Hepatocyte (in vitro differentiated cells): ENCODE measurements around the gene AOC1. TPM values are rescaled to one million over a fixed set of nuclear protein-coding genes. Genes with fewer than 3 reads are reported as not detected.
A peak's percentile ranks its signal among the peaks of the same experiment; 100 is the strongest.

ENCODE experiments used
- DNase-seq: peaks from one replicate; pipeline ENCODE4 v3.0.0-alpha.2; 2016; ENCODE audit warnings: low spot score
- H2AFZ ChIP-seq: fragments of 200-600 bp; sonication (generic); 2 replicates; pipeline ENCODE4 v1.6.0; 2016; ENCODE audit warnings: antibody characterized with exemption, mild to moderate bottlenecking
- H3K27ac ChIP-seq: fragments of 200-600 bp; sonication (generic); 2 replicates; pipeline ENCODE4 v1.5.1; 2016; ENCODE audit warnings: mild to moderate bottlenecking
- H3K27me3 ChIP-seq: fragments of 200-600 bp; sonication (generic); 2 replicates; pipeline ENCODE4 v1.6.1; 2016
- H3K36me3 ChIP-seq: fragments of 200-600 bp; sonication (generic); replicated peaks from 2 replicates; pipeline ENCODE4 v1.5.1; 2016; ENCODE audit warnings: low read depth; ENCODE audit not compliant: insufficient read depth
- H3K4me1 ChIP-seq: fragments of 200-600 bp; sonication (generic); 2 replicates; pipeline ENCODE4 v1.5.1; 2016; ENCODE audit warnings: mild to moderate bottlenecking, moderate library complexity; ENCODE audit not compliant: insufficient read depth
- H3K4me2 ChIP-seq: fragments of 200-600 bp; sonication (generic); 2 replicates; pipeline ENCODE4 v1.6.0; 2016
- H3K4me3 ChIP-seq: fragments of 200-600 bp; sonication (generic); 2 replicates; pipeline ENCODE4 v1.5.1; 2016; ENCODE audit warnings: mild to moderate bottlenecking
- H3K79me2 ChIP-seq: fragments of 200-600 bp; sonication (generic); 2 replicates; pipeline ENCODE4 v1.6.0; 2017; ENCODE audit warnings: mild to moderate bottlenecking
- H3K9me2 ChIP-seq: fragments of 200-600 bp; sonication (generic); replicated peaks from 2 replicates; pipeline ENCODE4 v1.6.0; 2017; ENCODE audit warnings: mild to moderate bottlenecking; ENCODE audit not compliant: insufficient read depth
- H3K9me3 ChIP-seq: fragments of 200-600 bp; sonication (generic); 2 replicates; pipeline ENCODE4 v1.5.1; 2016; ENCODE audit warnings: low read depth, mild to moderate bottlenecking
- H4K20me1 ChIP-seq: fragments of 200-600 bp; sonication (generic); 2 replicates; pipeline ENCODE4 v1.6.0; 2016; ENCODE audit warnings: mild to moderate bottlenecking; ENCODE audit not compliant: insufficient read depth, poor library complexity, severe bottlenecking
- EZH2 ChIP-seq: fragments of 200-600 bp; sonication (generic); IDR thresholded peaks from 2 replicates; pipeline ENCODE4 v1.6.1; 2016; ENCODE audit warnings: antibody characterized with exemption, mild to moderate bottlenecking, borderline replicate concordance
- EZH2phosphoT487 ChIP-seq: fragments of 200-600 bp; sonication (generic); IDR thresholded peaks from one replicate; pipeline ENCODE4 v1.6.1; 2018; ENCODE audit warnings: antibody characterized with exemption, mild to moderate bottlenecking, low read depth, moderate library complexity; ENCODE audit not compliant: unreplicated experiment, severe bottlenecking
- WGBS: methylation state at CpG from one replicate; pipeline ENCODE4 v1.1.6; 2016; ENCODE audit warnings: low lambda C conversion rate; ENCODE audit errors: missing lambda C conversion rate; 5-methylcytosine and 5-hydroxymethylcytosine counted together
- polyA plus RNA-seq: library from polyadenylated mRNA; unstranded; fragments of >200 nt; fragmentation: Nextera tagmentation; extraction: Ambion mirVana; gene quantifications from 2 replicates; pipeline ENCODE4 v1.2.1, GENCODE V29; 2016
- total RNA-seq: library from RNA; depleted of rRNA; stranded (reverse); fragments of >200 nt; gene quantifications from 2 replicates; pipeline ENCODE4 v1.2.3, GENCODE V29; 2014
- TF ChIP-seq, protein P1 (sequence below): fragments of 200-600 bp; sonication (generic); IDR thresholded peaks from 2 replicates; pipeline ENCODE4 v1.5.1; 2016; ENCODE audit warnings: antibody characterized with exemption, mild to moderate bottlenecking; ENCODE audit not compliant: poor library complexity

The AOC1 gene
- total and polyA plus RNA-seq, 2 experiments from 2014 or later = 5.9 to 9.1 TPM

DNA sequence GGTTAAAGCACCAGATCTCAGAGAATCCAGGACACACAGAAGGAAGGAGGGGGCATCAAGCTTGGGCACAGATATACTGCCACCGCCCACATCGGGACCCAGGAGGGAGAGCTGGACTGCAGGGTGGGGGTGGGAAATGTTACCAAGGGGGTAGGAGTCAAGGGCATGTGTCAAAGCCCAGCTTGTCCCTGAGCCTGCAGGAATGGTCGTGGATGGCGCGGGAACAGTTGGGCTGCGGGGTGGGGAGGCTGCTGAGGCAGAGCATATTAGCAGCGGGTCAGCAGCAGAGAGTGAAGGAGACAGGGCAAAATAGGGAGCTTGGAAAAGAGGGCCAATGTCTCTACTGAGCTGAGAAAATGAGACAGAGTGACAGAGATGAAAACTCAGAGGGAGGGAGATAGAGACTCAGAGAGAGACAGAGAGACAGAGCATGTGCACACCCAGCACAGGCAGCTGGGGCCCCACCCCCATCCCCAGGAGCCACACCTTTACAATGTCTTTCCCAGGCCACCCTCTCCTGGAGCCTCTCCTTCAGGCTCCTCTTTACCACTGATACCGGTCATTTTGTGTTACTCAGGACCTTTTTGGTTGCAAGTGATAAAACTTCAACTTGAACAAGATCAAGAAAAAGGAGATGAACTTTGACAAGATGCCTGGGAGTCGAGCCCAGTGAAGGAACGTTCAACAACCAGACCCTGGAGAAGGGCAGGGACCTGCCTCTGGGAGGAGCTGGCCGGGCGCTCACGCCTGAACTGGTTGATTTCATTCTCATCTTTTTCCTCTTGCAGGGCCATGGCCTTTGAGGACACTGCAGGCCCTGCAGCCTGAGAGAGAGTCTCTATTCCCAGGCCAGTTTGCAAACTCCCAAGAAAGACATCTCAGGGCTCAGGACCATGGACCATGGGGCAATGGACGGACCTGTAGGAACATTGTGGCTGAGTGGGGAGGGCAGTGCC is 50.0 kb downstream of the AOC1 start:
- no peak overlapping the region for H3K27ac ChIP-seq
- DNase-seq = peak; percentile 26
- H3K4me1 ChIP-seq = peaks cover 16% of the 10 kb centered on the region
- H3K27me3 ChIP-seq = peaks cover 9% of the 10 kb centered on the region
- H3K9me3 ChIP-seq = no peaks in the 10 kb centered on the region
- no peak overlapping the region for H2AFZ ChIP-seq
- H3K4me2 ChIP-seq = no peak overlapping the region
- no peak overlapping the region for H3K4me3 ChIP-seq
- TF ChIP-seq, protein P1, sequence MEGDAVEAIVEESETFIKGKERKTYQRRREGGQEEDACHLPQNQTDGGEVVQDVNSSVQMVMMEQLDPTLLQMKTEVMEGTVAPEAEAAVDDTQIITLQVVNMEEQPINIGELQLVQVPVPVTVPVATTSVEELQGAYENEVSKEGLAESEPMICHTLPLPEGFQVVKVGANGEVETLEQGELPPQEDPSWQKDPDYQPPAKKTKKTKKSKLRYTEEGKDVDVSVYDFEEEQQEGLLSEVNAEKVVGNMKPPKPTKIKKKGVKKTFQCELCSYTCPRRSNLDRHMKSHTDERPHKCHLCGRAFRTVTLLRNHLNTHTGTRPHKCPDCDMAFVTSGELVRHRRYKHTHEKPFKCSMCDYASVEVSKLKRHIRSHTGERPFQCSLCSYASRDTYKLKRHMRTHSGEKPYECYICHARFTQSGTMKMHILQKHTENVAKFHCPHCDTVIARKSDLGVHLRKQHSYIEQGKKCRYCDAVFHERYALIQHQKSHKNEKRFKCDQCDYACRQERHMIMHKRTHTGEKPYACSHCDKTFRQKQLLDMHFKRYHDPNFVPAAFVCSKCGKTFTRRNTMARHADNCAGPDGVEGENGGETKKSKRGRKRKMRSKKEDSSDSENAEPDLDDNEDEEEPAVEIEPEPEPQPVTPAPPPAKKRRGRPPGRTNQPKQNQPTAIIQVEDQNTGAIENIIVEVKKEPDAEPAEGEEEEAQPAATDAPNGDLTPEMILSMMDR = no peak
- no peaks in the 10 kb centered on the region for H3K36me3 ChIP-seq
- no peaks in the 10 kb centered on the region for H3K79me2 ChIP-seq
- WGBS = 88% methylated on average over 13 of the region's 14 CpGs
- H3K9me2 ChIP-seq = no peaks in the 10 kb centered on the region
- H4K20me1 ChIP-seq = no peaks in the 10 kb centered on the region

DNA sequence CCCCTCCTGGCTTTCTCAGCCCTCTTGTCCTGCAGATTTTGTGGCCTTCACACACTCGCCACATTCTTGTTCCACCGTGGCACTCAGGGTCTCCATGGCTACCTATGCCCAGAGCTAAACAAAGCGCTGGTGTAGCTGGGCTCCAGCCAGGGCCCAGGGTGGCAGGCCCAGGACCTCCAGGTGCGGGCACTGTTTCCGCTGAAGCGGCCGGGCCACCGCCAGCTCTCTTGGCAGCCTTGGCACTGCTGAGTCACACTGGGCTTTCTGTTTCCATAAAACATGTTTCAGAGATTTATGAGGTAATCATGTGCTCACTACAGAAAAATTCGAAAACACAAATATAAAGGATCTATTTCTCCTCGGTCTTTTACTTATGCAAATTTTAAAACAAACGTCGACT is 51.3 kb downstream of the AOC1 start:
- no peaks in the 10 kb centered on the region for H3K9me3 ChIP-seq
- H2AFZ ChIP-seq = no peak overlapping the region
- no peak overlapping the region for H3K4me3 ChIP-seq
- no peak overlapping the region for H3K27ac ChIP-seq
- TF ChIP-seq, protein P1 = no peak
- no peak for TF ChIP-seq EZH2
- no peak for TF ChIP-seq EZH2phosphoT487
- H3K4me1 ChIP-seq = peaks cover 16% of the 10 kb centered on the region
- H4K20me1 ChIP-seq = no peaks in the 10 kb centered on the region
- 79% methylated on average over 12 of the region's 12 CpGs for WGBS
- H3K27me3 ChIP-seq = no peaks in the 10 kb centered on the region
- H3K9me2 ChIP-seq = no peaks in the 10 kb centered on the region
- DNase-seq = no peak
- H3K36me3 ChIP-seq = no peaks in the 10 kb centered on the region
- H3K79me2 ChIP-seq = no peaks in the 10 kb centered on the region
- H3K4me2 ChIP-seq = no peak overlapping the region

- Histone ChIP-seq H3K36me3 (no peaks in the 10 kb centered on the region), H3K27ac (no peak overlapping the region), H3K9me3 (no peaks in the 10 kb centered on the region), H3K4me3 (no peak overlapping the region), H2AFZ (no peak overlapping the region), H3K27me3 (no peaks in the 10 kb centered on the region), H3K4me2 (no peak overlapping the region), H4K20me1 (no peaks in the 10 kb centered on the region), H3K4me1 (peaks cover 16% of the 10 kb centered on the region), H3K9me2 (no peaks in the 10 kb centered on the region), H3K79me2 (no peaks in the 10 kb centered on the region)
- DNase-seq = no peak
- TF ChIP-seq, protein P1 = no peak
- TF ChIP-seq EZH2 (no peak), EZH2phosphoT487 (no peak)
- WGBS = 82% methylated on average over 6 of the region's 6 CpGs
These were observed 51.9 kb downstream of the AOC1 start for GRCh38 chr7:150904011-150904909.
